Mucosa of rectum (tissue), 2 donors: Measurements from ENCODE around the gene CAMSAP1.

Experiments used
- H3K27ac ChIP-seq, 2 donors: one replicate each; pipeline ENCODE4 v1.7.0; 2013; ENCODE audit warnings: inconsistent platforms in 2 of 2, low read depth in 2 of 2, low read length in 2 of 2
- H3K27me3 ChIP-seq, 2 donors: one replicate each; pipeline ENCODE4 v1.7.0; 2013; ENCODE audit warnings: low read length in 2 of 2; ENCODE audit not compliant: control insufficient read depth in 2 of 2, insufficient read depth in 2 of 2
- H3K36me3 ChIP-seq, 2 donors: one replicate each; pipeline ENCODE4 v1.7.0; 2013; ENCODE audit warnings: low read length in 2 of 2; ENCODE audit not compliant: control insufficient read depth in 2 of 2, insufficient read depth in 2 of 2
- H3K4me1 ChIP-seq, 2 donors: one replicate each; pipeline ENCODE4 v1.7.0; 2013; ENCODE audit warnings: low read length in 2 of 2, mild to moderate bottlenecking in 1 of 2; ENCODE audit not compliant: control insufficient read depth in 2 of 2, insufficient read depth in 2 of 2
- H3K4me3 ChIP-seq, 2 donors: one replicate each; pipeline ENCODE4 v1.7.0; 2013; ENCODE audit warnings: low read length in 2 of 2
- H3K9ac ChIP-seq, 2 donors: one replicate each; pipeline ENCODE4 v1.7.0; 2013; ENCODE audit warnings: low read length in 2 of 2, low read depth in 1 of 2, mild to moderate bottlenecking in 1 of 2
- H3K9me3 ChIP-seq, 2 donors: one replicate each; pipeline ENCODE4 v1.7.0; 2013; ENCODE audit warnings: low read length in 2 of 2; ENCODE audit not compliant: control insufficient read depth in 2 of 2
- donor health status: healthy.
- donor health status: Normal muscosa, but diverticular disease.

Gene CAMSAP1

GRCh38 chr9:135769489-135770202 lies 137.7 kb downstream of the CAMSAP1 start:
- Histone ChIP-seq H3K36me3 (no peaks in the 10 kb centered on the region), H3K27ac (no peak overlapping the region), H3K4me3 (no peak overlapping the region), H3K9me3 (peaks cover 3 to 5% of the 10 kb centered on the region in 2 donors), H3K9ac (no peak overlapping the region), H3K27me3 (no peaks in the 10 kb centered on the region), H3K4me1 (no peaks in the 10 kb centered on the region)

DNA sequence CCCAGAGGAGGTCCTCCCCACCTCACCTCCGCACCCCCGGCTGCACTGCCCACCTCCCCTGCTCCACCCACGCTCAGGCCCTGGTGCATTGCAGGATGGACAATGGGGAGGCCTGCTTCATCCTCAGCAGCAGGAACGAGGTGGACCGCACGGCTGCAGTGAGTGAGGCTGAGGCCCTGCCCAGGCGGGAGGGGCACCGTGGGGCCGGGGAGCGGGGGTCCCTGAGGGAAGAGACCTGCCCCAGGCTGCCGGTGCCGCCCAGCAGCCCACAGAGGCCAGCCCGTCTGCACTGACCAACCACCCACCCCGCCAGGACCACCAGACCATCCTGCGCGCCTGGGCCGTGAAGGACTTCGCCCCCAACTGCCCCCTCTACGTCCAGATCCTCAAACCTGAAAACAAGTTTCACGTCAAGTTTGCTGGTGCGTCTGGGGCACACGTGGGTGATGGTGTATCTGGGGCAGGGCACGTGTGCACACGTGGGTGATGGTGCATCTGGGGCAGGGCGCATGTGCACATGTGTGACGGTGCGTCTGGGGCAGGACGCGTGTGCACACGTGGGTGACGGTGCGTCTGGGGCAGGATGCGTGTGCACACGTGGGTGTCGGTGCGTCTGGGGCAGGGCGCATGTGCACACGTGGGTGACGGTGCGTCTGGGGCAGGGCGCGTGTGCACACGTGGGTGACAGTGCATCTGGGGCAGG lies 138.7 kb downstream of the CAMSAP1 start:
- H3K9me3 ChIP-seq: peaks cover 3 to 5% of the 10 kb centered on the region in 2 donors
- H3K9ac ChIP-seq: no peak overlapping the region
- H3K4me3 ChIP-seq: no peak overlapping the region
- H3K27ac ChIP-seq: no peak overlapping the region
- no peaks in the 10 kb centered on the region for H3K4me1 ChIP-seq
- no peaks in the 10 kb centered on the region for H3K36me3 ChIP-seq
- H3K27me3 ChIP-seq: no peaks in the 10 kb centered on the region

DNA sequence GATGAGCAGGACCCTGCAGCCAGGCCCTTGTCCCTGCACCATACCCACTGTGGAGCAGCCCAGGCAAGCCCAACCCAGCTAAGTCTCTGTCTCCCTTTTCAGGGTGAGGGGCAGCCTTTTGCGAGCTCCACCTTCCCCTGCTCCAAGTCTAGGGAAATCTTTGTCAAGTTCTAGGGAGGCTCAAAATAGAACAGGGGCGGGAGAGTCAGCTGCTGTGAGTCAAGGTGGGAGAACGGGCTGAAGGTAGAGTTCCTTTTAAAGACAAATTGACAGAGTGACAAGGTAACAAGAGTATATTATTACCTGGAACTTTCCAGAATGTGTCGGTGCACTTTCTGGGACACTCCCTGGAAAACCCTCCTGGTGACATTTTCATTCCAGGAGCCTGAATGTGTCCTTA lies 140.6 kb downstream of the CAMSAP1 start:
- Histone ChIP-seq H3K9me3 (peaks cover 3 to 5% of the 10 kb centered on the region in 2 donors), H3K36me3 (no peaks in the 10 kb centered on the region), H3K4me1 (no peaks in the 10 kb centered on the region), H3K9ac (no peak overlapping the region), H3K27me3 (no peaks in the 10 kb centered on the region), H3K27ac (no peak overlapping the region), H3K4me3 (no peak overlapping the region)

- Histone ChIP-seq H3K27me3 (no peaks in the 10 kb centered on the region), H3K9me3 (peaks cover 3 to 5% of the 10 kb centered on the region in 2 donors), H3K9ac (no peak overlapping the region), H3K27ac (no peak overlapping the region), H3K4me1 (no peaks in the 10 kb centered on the region), H3K36me3 (no peaks in the 10 kb centered on the region), H3K4me3 (no peak overlapping the region)
Observed at GRCh38 chr9:135766251-135766650, 141.1 kb downstream of the CAMSAP1 start.

DNA sequence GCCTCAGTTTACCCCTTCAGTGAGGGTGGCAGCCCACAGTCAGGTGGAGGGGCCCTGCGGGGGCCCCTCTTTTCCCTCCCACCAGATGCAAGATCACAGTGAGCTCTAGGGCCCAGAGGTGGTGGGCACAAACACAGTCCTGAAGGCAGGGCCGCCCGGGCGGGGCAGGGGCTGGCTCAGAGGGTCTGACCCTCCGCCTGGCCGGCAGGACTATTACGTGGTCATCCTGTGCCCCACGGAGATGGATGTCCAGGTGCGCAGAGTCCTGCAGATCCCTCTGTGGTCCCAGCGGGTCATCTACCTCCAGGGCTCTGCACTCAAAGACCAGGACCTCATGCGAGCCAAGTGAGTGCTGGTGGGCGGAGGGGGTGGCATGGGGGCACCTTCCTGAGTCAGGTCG lies 141.9 kb downstream of the CAMSAP1 start:
- Histone ChIP-seq H3K36me3 (no peaks in the 10 kb centered on the region), H3K4me1 (no peaks in the 10 kb centered on the region), H3K27ac (no peak overlapping the region), H3K9ac (no peak overlapping the region), H3K4me3 (no peak overlapping the region), H3K27me3 (no peaks in the 10 kb centered on the region), H3K9me3 (peaks cover 3 to 5% of the 10 kb centered on the region in 2 donors)

DNA sequence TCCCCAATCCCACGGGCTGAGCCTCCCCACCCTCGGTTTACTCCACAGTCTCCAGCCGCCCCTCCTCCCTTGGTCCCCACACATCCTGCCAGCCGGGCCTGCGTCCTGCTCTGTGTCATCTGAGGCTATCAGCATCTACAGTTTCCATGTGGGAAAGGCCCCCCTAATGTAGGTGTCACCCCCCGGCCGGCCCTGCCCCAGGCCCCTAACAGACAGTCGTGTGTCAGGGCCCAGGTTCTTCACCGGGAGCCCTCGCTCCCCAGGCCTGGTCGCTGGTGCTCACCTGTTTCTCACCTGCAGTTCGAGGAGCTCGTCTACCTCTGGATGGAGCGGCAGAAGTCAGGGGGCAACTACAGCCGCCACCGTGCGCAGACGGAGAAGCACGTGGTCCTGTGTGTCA lies 142.6 kb downstream of the CAMSAP1 start:
- H3K4me1 ChIP-seq: no peaks in the 10 kb centered on the region
- H3K27ac ChIP-seq: no peak overlapping the region
- peaks cover 3 to 5% of the 10 kb centered on the region in 2 donors for H3K9me3 ChIP-seq
- no peaks in the 10 kb centered on the region for H3K36me3 ChIP-seq
- no peak overlapping the region for H3K4me3 ChIP-seq
- H3K27me3 ChIP-seq: no peaks in the 10 kb centered on the region
- H3K9ac ChIP-seq: no peak overlapping the region

GRCh38 chr9:135763716-135764446 lies 143.5 kb downstream of the CAMSAP1 start:
- Histone ChIP-seq H3K9ac (no peak overlapping the region), H3K27ac (no peak overlapping the region), H3K9me3 (peaks cover 3 to 5% of the 10 kb centered on the region in 2 donors), H3K4me3 (no peak overlapping the region), H3K4me1 (no peaks in the 10 kb centered on the region), H3K27me3 (no peaks in the 10 kb centered on the region), H3K36me3 (no peaks in the 10 kb centered on the region)

- H3K9me3 ChIP-seq: peaks cover 3 to 5% of the 10 kb centered on the region in 2 donors
- no peak overlapping the region for H3K27ac ChIP-seq
- H3K9ac ChIP-seq: no peak overlapping the region
- H3K4me1 ChIP-seq: no peaks in the 10 kb centered on the region
- H3K4me3 ChIP-seq: no peak overlapping the region
- H3K27me3 ChIP-seq: no peaks in the 10 kb centered on the region
- H3K36me3 ChIP-seq: no peaks in the 10 kb centered on the region
Observed at GRCh38 chr9:135762921-135763320, 144.4 kb downstream of the CAMSAP1 start.

DNA sequence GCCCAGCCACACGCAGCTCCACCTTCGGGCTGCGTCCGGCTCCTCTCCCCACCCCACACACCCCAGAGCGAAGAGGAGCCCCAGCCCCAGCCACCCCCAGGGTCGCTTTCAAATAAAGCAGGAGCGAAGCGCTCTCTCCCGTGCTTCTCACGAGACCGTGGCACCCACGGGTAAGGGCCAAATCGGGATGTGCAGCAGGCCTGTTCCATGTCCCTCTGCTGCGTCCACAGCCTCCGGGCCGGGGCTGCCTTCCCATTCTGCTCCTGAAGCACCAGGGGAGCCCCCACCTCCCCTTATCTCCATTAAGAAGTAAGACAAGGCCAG lies 145.5 kb downstream of the CAMSAP1 start:
- no peaks in the 10 kb centered on the region for H3K4me1 ChIP-seq
- H3K9ac ChIP-seq: no peak overlapping the region
- peaks cover 3 to 5% of the 10 kb centered on the region in 2 donors for H3K9me3 ChIP-seq
- H3K27me3 ChIP-seq: peaks cover 0 to 1% of the 10 kb centered on the region in 2 donors
- H3K4me3 ChIP-seq: no peak overlapping the region
- no peak overlapping the region for H3K27ac ChIP-seq
- no peaks in the 10 kb centered on the region for H3K36me3 ChIP-seq

- peaks cover 3 to 5% of the 10 kb centered on the region in 2 donors for H3K9me3 ChIP-seq
- H3K27me3 ChIP-seq: peaks cover 0 to 1% of the 10 kb centered on the region in 2 donors
- H3K9ac ChIP-seq: no peak overlapping the region
- no peaks in the 10 kb centered on the region for H3K4me1 ChIP-seq
- no peak overlapping the region for H3K27ac ChIP-seq
- no peak overlapping the region for H3K4me3 ChIP-seq
- no peaks in the 10 kb centered on the region for H3K36me3 ChIP-seq
Observed at GRCh38 chr9:135761150-135761844, 146.0 kb downstream of the CAMSAP1 start.
